H9 (cell line): ENCODE data around the gene PLGRKT. TPM values are rescaled to one million over a fixed set of nuclear protein-coding genes. Genes with fewer than 3 reads are reported as not detected.

ENCODE experiments used
- DNase-seq: peaks from one replicate; pipeline ENCODE4 v3.0.0-alpha.2; 2017
- H2AFZ ChIP-seq: one replicate; pipeline ENCODE4 v1.6.1; 2013; ENCODE audit warnings: mild to moderate bottlenecking, low read length, control low read depth, moderate library complexity
- H2AK5ac ChIP-seq: 2 replicates; pipeline ENCODE4 v1.6.1; 2013; ENCODE audit warnings: low read length, control low read depth, mixed read lengths; ENCODE audit not compliant: insufficient read length
- H2BK120ac ChIP-seq: one replicate; pipeline ENCODE4 v1.6.1; 2013; ENCODE audit warnings: low read depth, mild to moderate bottlenecking, low read length, control low read depth, inconsistent platforms; ENCODE audit not compliant: poor library complexity, severe bottlenecking
- H2BK12ac ChIP-seq: 2 replicates; pipeline ENCODE4 v1.6.1; 2013; ENCODE audit warnings: low read length, control low read depth, mixed read lengths, low read depth; ENCODE audit not compliant: insufficient read length
- H2BK15ac ChIP-seq: 2 replicates; pipeline ENCODE4 v1.6.1; 2013; ENCODE audit warnings: low read depth, low read length, control low read depth
- H2BK20ac ChIP-seq: one replicate; pipeline ENCODE4 v1.6.1; 2013; ENCODE audit warnings: low read depth, mild to moderate bottlenecking, low read length, control low read depth, inconsistent platforms; ENCODE audit not compliant: poor library complexity, severe bottlenecking
- H2BK5ac ChIP-seq: 2 replicates; pipeline ENCODE4 v1.6.1; 2013; ENCODE audit warnings: low read length, control low read depth, mixed read lengths; ENCODE audit not compliant: insufficient read length
- H3K14ac ChIP-seq: 2 replicates; pipeline ENCODE4 v1.6.1; 2013; ENCODE audit warnings: low read length, control low read depth; ENCODE audit not compliant: insufficient read depth
- H3K18ac ChIP-seq: 2 replicates; pipeline ENCODE4 v1.6.1; 2013; ENCODE audit warnings: low read depth, mild to moderate bottlenecking, mixed read lengths, low read length, control low read depth; ENCODE audit not compliant: insufficient read length
- H3K23ac ChIP-seq: 2 replicates; pipeline ENCODE4 v1.6.1; 2013; ENCODE audit warnings: low read length, control low read depth, mixed read lengths, low read depth; ENCODE audit not compliant: insufficient read length
- H3K23me2 ChIP-seq: 2 replicates; pipeline ENCODE4 v1.6.1; 2013; ENCODE audit warnings: low read depth, mild to moderate bottlenecking, mixed read lengths, low read length, control low read depth; ENCODE audit not compliant: insufficient read length, poor library complexity, severe bottlenecking
- H3K27ac ChIP-seq: 2 replicates; pipeline ENCODE4 v1.5.1; 2013; ENCODE audit warnings: low read length, control low read depth, mixed read lengths, low read depth; ENCODE audit not compliant: insufficient read length
- H3K27me3 ChIP-seq: 2 replicates; pipeline ENCODE4 v1.6.1; 2013; ENCODE audit warnings: low read length, control low read depth, inconsistent platforms; ENCODE audit not compliant: insufficient read depth
- H3K4ac ChIP-seq: 2 replicates; pipeline ENCODE4 v1.6.1; 2013; ENCODE audit warnings: low read depth, mild to moderate bottlenecking, control low read depth, inconsistent platforms, low read length, moderate library complexity
- H3K4me1 ChIP-seq: 2 replicates; pipeline ENCODE4 v1.6.1; 2013; ENCODE audit warnings: low read length, control low read depth, inconsistent platforms; ENCODE audit not compliant: insufficient read depth
- H3K4me2 ChIP-seq: 2 replicates; pipeline ENCODE4 v1.6.1; 2013; ENCODE audit warnings: low read length, control low read depth, mixed read lengths; ENCODE audit not compliant: insufficient read length, insufficient read depth
- H3K56ac ChIP-seq: 2 replicates; pipeline ENCODE4 v1.6.1; 2013; ENCODE audit warnings: low read depth, mild to moderate bottlenecking, mixed read lengths, low read length, control low read depth; ENCODE audit not compliant: insufficient read length
- H3K79me1 ChIP-seq: 2 replicates; pipeline ENCODE4 v1.6.1; 2013; ENCODE audit warnings: low read depth, mild to moderate bottlenecking, moderate library complexity, low read length, control low read depth, inconsistent platforms; ENCODE audit not compliant: insufficient read depth, poor library complexity, severe bottlenecking
- H3K79me2 ChIP-seq: 2 replicates; pipeline ENCODE4 v1.6.1; 2013; ENCODE audit warnings: low read length, control low read depth, inconsistent platforms; ENCODE audit not compliant: insufficient read depth
- H3K9ac ChIP-seq: 2 replicates; pipeline ENCODE4 v1.6.1; 2013; ENCODE audit warnings: low read length, control low read depth, mixed read lengths; ENCODE audit not compliant: insufficient read length; ENCODE audit errors: extremely low read depth
- H3K9me3 ChIP-seq: one replicate; pipeline ENCODE4 v1.6.1; 2013; ENCODE audit warnings: low read depth, low read length, inconsistent platforms; ENCODE audit not compliant: control insufficient read depth
- H3T11ph ChIP-seq: one replicate; pipeline ENCODE4 v1.6.1; 2013; ENCODE audit warnings: mild to moderate bottlenecking, low read length, control low read depth, inconsistent platforms
- H4K20me1 ChIP-seq: one replicate; pipeline ENCODE4 v1.6.1; 2013; ENCODE audit not compliant: control insufficient read depth, insufficient read length, insufficient read depth
- H4K5ac ChIP-seq: 2 replicates; pipeline ENCODE4 v1.6.1; 2013; ENCODE audit warnings: low read depth, mild to moderate bottlenecking, mixed read lengths, low read length, control low read depth; ENCODE audit not compliant: insufficient read length
- H4K8ac ChIP-seq: replicated peaks from 2 replicates; pipeline ENCODE4 v1.6.1; 2013; ENCODE audit warnings: low read length, control low read depth, mixed read lengths, low read depth; ENCODE audit not compliant: insufficient read length
- H4K91ac ChIP-seq: 2 replicates; pipeline ENCODE4 v1.6.1; 2013; ENCODE audit warnings: low read depth, mild to moderate bottlenecking, moderate library complexity, mixed read lengths, low read length, control low read depth; ENCODE audit not compliant: insufficient read length
- H3K27ac Mint-ChIP-seq, 3 experiments: 2 replicates in 2 of 3; 3 replicates in 1 of 3; pipeline ENCODE4 v1.8.0; 2020 to 2021; ENCODE audit warnings: mixed read lengths in 3 of 3, mild to moderate bottlenecking in 1 of 3, moderate library complexity in 1 of 3
- H3K27me3 Mint-ChIP-seq: 2 replicates; pipeline ENCODE4 v1.8.0; 2021; ENCODE audit warnings: low read depth, mild to moderate bottlenecking, moderate library complexity, mixed read lengths
- H3K36me3 Mint-ChIP-seq, 3 experiments: 2 replicates in 2 of 3; 3 replicates in 1 of 3; pipeline ENCODE4 v1.8.0; 2020 to 2021; ENCODE audit warnings: low read depth in 3 of 3, mixed read lengths in 3 of 3; ENCODE audit not compliant: insufficient read depth in 1 of 3
- H3K4me1 Mint-ChIP-seq, 2 experiments: 2 replicates each; pipeline ENCODE4 v1.8.0; 2020; ENCODE audit warnings: mixed read lengths in 2 of 2
- H3K4me3 Mint-ChIP-seq, 2 experiments: 2 replicates in 1 of 2; 3 replicates in 1 of 2; pipeline ENCODE4 v1.8.0; 2020 to 2021; ENCODE audit warnings: mild to moderate bottlenecking in 2 of 2, mixed read lengths in 2 of 2, moderate library complexity in 1 of 2
- H3K9me3 Mint-ChIP-seq, 2 experiments: 2 replicates in 1 of 2; 3 replicates in 1 of 2; pipeline ENCODE4 v1.8.0; 2020; ENCODE audit warnings: mild to moderate bottlenecking in 2 of 2, mixed read lengths in 2 of 2, moderate library complexity in 1 of 2
- WGBS: extraction: QIAGEN DNeasy Blood & Tissue Kit; methylation state at CpG from one replicate; pipeline ENCODE4 v1.1.7; 2013; ENCODE audit warnings: missing lambda C conversion rate, low lambda C conversion rate, mixed read lengths; ENCODE audit not compliant: insufficient read length; ENCODE audit errors: extremely low coverage; 5-methylcytosine and 5-hydroxymethylcytosine counted together
- total RNA-seq: library from RNA; stranded (reverse); gene quantifications from 2 replicates; pipeline ENCODE4 v1.2.1, GENCODE V29; 2021
- TF ChIP-seq, protein P1 (sequence below): fragments of 200-600 bp; sonication (generic); conservative IDR thresholded peaks from 3 replicates; pipeline ENCODE4 v1.8.0; 2021; ENCODE audit warnings: antibody characterized with exemption, mild to moderate bottlenecking

The PLGRKT gene
- total RNA-seq, 1 experiment from 2014 or later: 19.6 TPM

DNA sequence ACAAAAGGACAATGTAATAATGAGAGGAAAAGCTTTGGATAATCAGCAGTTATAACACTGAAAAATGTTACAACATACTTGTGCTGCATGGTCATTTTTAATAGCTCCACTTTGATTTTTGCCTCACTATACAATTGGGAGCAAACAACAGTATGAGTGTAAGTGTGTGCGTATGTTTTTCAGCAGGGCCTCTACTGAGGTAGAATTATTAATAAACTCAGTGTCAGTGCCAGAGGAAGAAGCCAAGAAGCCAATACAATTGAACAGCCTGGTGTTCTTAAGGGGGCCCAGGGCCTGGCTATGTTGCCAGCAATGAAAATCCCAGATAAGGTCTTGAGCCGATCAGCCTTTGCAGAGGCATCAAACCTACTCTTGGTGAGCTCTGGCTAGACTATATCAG, 81.9 kb downstream of the PLGRKT start:
- no peak overlapping the region for H3K27ac Mint-ChIP-seq
- Histone ChIP-seq H3K79me2 (no peaks in the 10 kb centered on the region), H3K4me2 (no peak overlapping the region), H4K20me1 (no peaks in the 10 kb centered on the region), H2AK5ac (no peak overlapping the region), H4K8ac (no peak overlapping the region), H2BK15ac (no peak overlapping the region), H3K56ac (no peak overlapping the region), H3K18ac (no peak overlapping the region), H2BK12ac (no peak overlapping the region), H3K27me3 (no peaks in the 10 kb centered on the region), H4K5ac (no peak overlapping the region), H2BK20ac (no peak overlapping the region), H3T11ph (no peak overlapping the region), H2BK120ac (no peak overlapping the region), H2AFZ (no peak overlapping the region), H3K14ac (no peak overlapping the region), H3K9me3 (no peaks in the 10 kb centered on the region), H3K27ac (no peak overlapping the region), H2BK5ac (no peak overlapping the region), H3K23me2 (no peaks in the 10 kb centered on the region), H3K79me1 (no peaks in the 10 kb centered on the region), H3K4ac (no peak overlapping the region), H4K91ac (no peak overlapping the region), H3K23ac (no peak overlapping the region), H3K4me1 (no peaks in the 10 kb centered on the region), H3K9ac (no peak overlapping the region)
- H3K4me3 Mint-ChIP-seq: no peak overlapping the region
- TF ChIP-seq, protein P1, sequence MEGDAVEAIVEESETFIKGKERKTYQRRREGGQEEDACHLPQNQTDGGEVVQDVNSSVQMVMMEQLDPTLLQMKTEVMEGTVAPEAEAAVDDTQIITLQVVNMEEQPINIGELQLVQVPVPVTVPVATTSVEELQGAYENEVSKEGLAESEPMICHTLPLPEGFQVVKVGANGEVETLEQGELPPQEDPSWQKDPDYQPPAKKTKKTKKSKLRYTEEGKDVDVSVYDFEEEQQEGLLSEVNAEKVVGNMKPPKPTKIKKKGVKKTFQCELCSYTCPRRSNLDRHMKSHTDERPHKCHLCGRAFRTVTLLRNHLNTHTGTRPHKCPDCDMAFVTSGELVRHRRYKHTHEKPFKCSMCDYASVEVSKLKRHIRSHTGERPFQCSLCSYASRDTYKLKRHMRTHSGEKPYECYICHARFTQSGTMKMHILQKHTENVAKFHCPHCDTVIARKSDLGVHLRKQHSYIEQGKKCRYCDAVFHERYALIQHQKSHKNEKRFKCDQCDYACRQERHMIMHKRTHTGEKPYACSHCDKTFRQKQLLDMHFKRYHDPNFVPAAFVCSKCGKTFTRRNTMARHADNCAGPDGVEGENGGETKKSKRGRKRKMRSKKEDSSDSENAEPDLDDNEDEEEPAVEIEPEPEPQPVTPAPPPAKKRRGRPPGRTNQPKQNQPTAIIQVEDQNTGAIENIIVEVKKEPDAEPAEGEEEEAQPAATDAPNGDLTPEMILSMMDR: no peak
- no peaks in the 10 kb centered on the region for H3K9me3 Mint-ChIP-seq
- WGBS: no CpG with 5 or more reads among the region's 2 CpGs
- no peaks in the 10 kb centered on the region for H3K36me3 Mint-ChIP-seq
- H3K4me1 Mint-ChIP-seq: no peaks in the 10 kb centered on the region
- peaks cover 2% of the 10 kb centered on the region; the same call in 1 of the 2 replicates for H3K27me3 Mint-ChIP-seq
- no peak for DNase-seq
